Neuronal stem cell (in vitro differentiated cells): ENCODE data around the gene WDR82.

ENCODE experiments used
- DNase-seq: peaks from one replicate; pipeline ENCODE4 v3.0.0-alpha.2; 2013; ENCODE audit warnings: low spot score
- H2AFZ ChIP-seq: one replicate; pipeline ENCODE4 v1.6.1; 2013; ENCODE audit warnings: mild to moderate bottlenecking, low read length, inconsistent platforms
- H2AK5ac ChIP-seq: 2 replicates; pipeline ENCODE4 v1.6.1; 2013; ENCODE audit warnings: low read depth, mild to moderate bottlenecking, inconsistent platforms, low read length, moderate library complexity, mixed read lengths
- H2BK120ac ChIP-seq: 2 replicates; pipeline ENCODE4 v1.6.1; 2013; ENCODE audit warnings: low read depth, mild to moderate bottlenecking, inconsistent platforms, low read length, moderate library complexity, mixed read lengths
- H2BK12ac ChIP-seq: one replicate; pipeline ENCODE4 v1.6.1; 2013; ENCODE audit warnings: low read length, inconsistent platforms
- H2BK15ac ChIP-seq: 2 replicates; pipeline ENCODE4 v1.6.1; 2013; ENCODE audit warnings: mild to moderate bottlenecking, low read length, inconsistent platforms, mixed read lengths
- H2BK5ac ChIP-seq: one replicate; pipeline ENCODE4 v1.6.1; 2013; ENCODE audit warnings: inconsistent platforms, mild to moderate bottlenecking, low read length, moderate library complexity
- H3K14ac ChIP-seq: one replicate; pipeline ENCODE4 v1.6.1; 2013; ENCODE audit warnings: low read length, inconsistent platforms
- H3K18ac ChIP-seq: 2 replicates; pipeline ENCODE4 v1.6.1; 2013; ENCODE audit warnings: low read length, inconsistent platforms
- H3K23ac ChIP-seq: 2 replicates; pipeline ENCODE4 v1.6.1; 2013; ENCODE audit warnings: low read depth, mild to moderate bottlenecking, mixed read lengths, low read length, inconsistent platforms; ENCODE audit not compliant: poor library complexity
- H3K27ac ChIP-seq: replicated peaks from 3 replicates; pipeline ENCODE4 v1.5.1; 2013; ENCODE audit warnings: low read length, inconsistent platforms
- H3K27me3 ChIP-seq, 3 experiments: 2 replicates each; pipeline ENCODE4 v1.6.1; 2013; ENCODE audit warnings: low read length in 3 of 3, mild to moderate bottlenecking in 2 of 3, inconsistent platforms in 1 of 3, low read depth in 1 of 3, mixed read lengths in 1 of 3, moderate library complexity in 1 of 3; ENCODE audit not compliant: control insufficient read depth in 3 of 3, insufficient read depth in 3 of 3
- H3K36me3 ChIP-seq, 2 donors: replicated peaks in 1 of 2; 2 replicates each; pipeline ENCODE4 v1.6.1; 2013; ENCODE audit warnings: low read length in 2 of 2; ENCODE audit not compliant: control insufficient read depth in 2 of 2, insufficient read depth in 2 of 2
- H3K4ac ChIP-seq: 2 replicates; pipeline ENCODE4 v1.6.1; 2013; ENCODE audit warnings: inconsistent platforms, mild to moderate bottlenecking, low read length, moderate library complexity
- H3K4me1 ChIP-seq, 2 donors: 1 replicate in 1 of 2; 2 replicates in 1 of 2; pipeline ENCODE4 v1.6.1; 2013; ENCODE audit warnings: low read length in 2 of 2, low read depth in 1 of 2; ENCODE audit not compliant: control insufficient read depth in 2 of 2, insufficient read depth in 1 of 2
- H3K4me2 ChIP-seq: one replicate; pipeline ENCODE4 v1.6.1; 2013; ENCODE audit warnings: mild to moderate bottlenecking, low read length, inconsistent platforms; ENCODE audit not compliant: insufficient read depth, poor library complexity, severe bottlenecking
- H3K4me3 ChIP-seq, 2 donors: 2 replicates each; pipeline ENCODE4 v1.5.1; 2013; ENCODE audit warnings: low read length in 2 of 2, mild to moderate bottlenecking in 2 of 2, inconsistent platforms in 1 of 2, moderate library complexity in 1 of 2
- H3K79me1 ChIP-seq: one replicate; pipeline ENCODE4 v1.6.1; 2013; ENCODE audit warnings: low read depth, mild to moderate bottlenecking, inconsistent platforms, low read length, moderate library complexity
- H3K9ac ChIP-seq: one replicate; pipeline ENCODE4 v1.6.1; 2013; ENCODE audit warnings: mild to moderate bottlenecking, low read depth, low read length, inconsistent platforms; ENCODE audit not compliant: poor library complexity
- H3K9me3 ChIP-seq, 2 donors: replicated peaks in 1 of 2; 2 replicates each; pipeline versions ENCODE3 to v1.6.1; 2013; ENCODE audit warnings: low read length in 2 of 2, mild to moderate bottlenecking in 2 of 2, inconsistent platforms in 1 of 2, low read depth in 1 of 2, mixed read lengths in 1 of 2, moderate library complexity in 1 of 2; ENCODE audit not compliant: control insufficient read depth in 2 of 2, insufficient read depth in 1 of 2
- H4K8ac ChIP-seq: one replicate; pipeline ENCODE4 v1.6.1; 2013; ENCODE audit warnings: low read depth, mild to moderate bottlenecking, inconsistent platforms, low read length, moderate library complexity
- H4K91ac ChIP-seq: one replicate; pipeline ENCODE4 v1.6.1; 2013; ENCODE audit warnings: low read length, low read depth, mild to moderate bottlenecking, inconsistent platforms; ENCODE audit not compliant: poor library complexity
- WGBS, 2 donors: extraction: QIAGEN DNeasy Blood & Tissue Kit; methylation state at CpG; one replicate each; pipeline ENCODE4 v1.1.7; 2013; ENCODE audit warnings: missing lambda C conversion rate in 2 of 2, mixed read lengths in 1 of 2; ENCODE audit not compliant: insufficient read length in 2 of 2, insufficient replicate concordance in 1 of 2; ENCODE audit errors: extremely low coverage in 2 of 2; 5-methylcytosine and 5-hydroxymethylcytosine counted together

The WDR82 gene

GRCh38 chr3:52246728-52247408, 31.6 kb downstream of the WDR82 start:
- Histone ChIP-seq H2AFZ (no peak overlapping the region), H3K4me3 (no peak overlapping the region), H3K27ac (no peak overlapping the region), H3K4me2 (no peak overlapping the region), H3K4ac (no peak overlapping the region), H3K79me1 (no peaks in the 10 kb centered on the region), H3K14ac (no peak overlapping the region), H3K4me1 (peaks cover 0 to 5% of the 10 kb centered on the region in 2 donors), H2BK12ac (no peak overlapping the region), H2BK5ac (peak overlapping the region; percentile 10), H3K9ac (no peak overlapping the region), H2BK120ac (no peak overlapping the region), H2BK15ac (no peak overlapping the region), H2AK5ac (peak overlapping the region; percentile 48), H3K23ac (peak overlapping the region; percentile 86), H3K36me3 (peaks cover 4 to 31% of the 10 kb centered on the region in 2 donors), H3K9me3 (peaks cover 4 to 7% of the 10 kb centered on the region in 2 donors), H4K91ac (no peak overlapping the region), H3K27me3 (peaks cover 0 to 26% (median 0%) of the 10 kb centered on the region in 3 experiments), H3K18ac (no peak overlapping the region), H4K8ac (no peak overlapping the region)
- WGBS, 2 donors: no CpG with 5 or more reads among the region's 14 CpGs
- no peak for DNase-seq

- Histone ChIP-seq H2BK120ac (no peak overlapping the region), H2BK5ac (no peak overlapping the region), H3K23ac (no peak overlapping the region), H3K4me3 (peak overlapping the region in 1 of 2 donors; percentile 78), H3K14ac (no peak overlapping the region), H2AFZ (peak overlapping the region; percentile 21), H4K91ac (no peak overlapping the region), H3K9me3 (peaks cover 4 to 7% of the 10 kb centered on the region in 2 donors), H4K8ac (no peak overlapping the region), H3K4ac (no peak overlapping the region), H2BK15ac (no peak overlapping the region), H3K4me1 (peaks cover 0 to 5% of the 10 kb centered on the region in 2 donors), H3K79me1 (no peaks in the 10 kb centered on the region), H3K18ac (peak overlapping the region; percentile 76), H3K4me2 (peak overlapping the region; percentile 82), H3K36me3 (peaks cover 4 to 25% of the 10 kb centered on the region in 2 donors), H3K9ac (no peak overlapping the region), H2BK12ac (no peak overlapping the region), H2AK5ac (no peak overlapping the region), H3K27me3 (peaks cover 0 to 26% (median 0%) of the 10 kb centered on the region in 3 experiments), H3K27ac (no peak overlapping the region)
- WGBS, 2 donors: no CpG with 5 or more reads among the region's 8 CpGs
- no peak for DNase-seq
These were observed 32.2 kb downstream of the WDR82 start for GRCh38 chr3:52246264-52246620.

DNA sequence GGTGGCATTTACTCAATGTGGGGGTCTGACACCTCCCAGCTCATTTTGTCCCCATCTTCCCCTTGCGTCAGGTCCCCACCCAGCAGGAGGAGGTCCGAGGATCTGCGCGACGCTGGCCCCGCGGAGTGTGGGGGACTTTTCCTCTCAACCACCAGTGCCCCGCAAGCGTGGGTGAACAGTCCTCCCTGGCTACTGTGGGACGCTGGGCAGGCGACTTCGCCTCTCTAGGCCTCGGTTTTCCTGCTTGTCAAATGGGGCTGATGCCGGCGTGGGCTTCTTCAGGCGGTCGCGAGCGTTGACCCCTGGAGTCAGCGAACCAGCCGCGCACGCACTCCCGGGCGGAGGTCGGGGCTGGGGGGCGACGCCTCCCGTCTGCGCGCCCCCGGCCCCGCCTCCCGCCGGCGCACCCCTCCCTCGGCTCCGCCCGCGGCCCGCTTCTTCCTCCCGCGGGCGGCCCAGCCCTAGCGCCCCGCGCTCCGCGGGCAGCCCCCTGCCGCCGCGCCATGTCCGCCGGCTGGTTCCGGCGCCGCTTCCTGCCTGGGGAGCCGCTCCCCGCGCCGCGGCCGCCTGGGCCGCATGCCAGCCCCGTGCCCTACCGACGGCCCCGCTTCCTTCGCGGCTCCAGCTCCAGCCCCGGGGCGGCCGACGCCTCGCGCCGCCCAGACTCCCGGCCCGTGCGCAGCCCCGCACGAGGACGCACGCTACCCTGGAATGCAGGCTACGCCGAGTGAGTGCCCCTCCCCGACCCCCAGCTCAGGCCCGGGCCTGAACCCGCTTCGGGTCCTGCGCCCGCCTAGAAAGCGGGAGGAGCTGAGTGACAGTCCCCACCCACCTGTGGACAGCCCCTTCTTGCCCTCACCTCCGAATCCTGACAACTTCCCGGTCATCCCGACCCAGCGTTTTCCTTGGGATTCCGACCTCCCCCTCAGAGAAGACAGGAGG, 32.9 kb downstream of the WDR82 start, which contains the start of gene PPM1M:
Gene PPM1M, plus strand, starts transcription at position 438 of the 942 bp plus-strand sequence. Its CDS starts 66 bp downstream, at position 504.
- H3K4me2 ChIP-seq: peak within 1 kb of the TSS; percentile 82
- DNase-seq: peak; percentile 45

More for the DNA sequence above, 32.9 kb downstream of the WDR82 start, which contains the start of gene PPM1M:
- no peak within 1 kb of the TSS for H4K8ac ChIP-seq
- H3K79me1 ChIP-seq: no peaks in the 10 kb centered on the region
- no peak within 1 kb of the TSS for H3K27ac ChIP-seq
- H3K18ac ChIP-seq: peak within 1 kb of the TSS; percentile 86
- no peak within 1 kb of the TSS for H2BK120ac ChIP-seq
- H2AFZ ChIP-seq: peak within 1 kb of the TSS; percentile 21
- H2BK15ac ChIP-seq: peak within 1 kb of the TSS; percentile 63
- peak within 1 kb of the TSS; percentile 66 for H2BK12ac ChIP-seq
- H3K4me1 ChIP-seq: peaks cover 0 to 5% of the 10 kb centered on the region in 2 donors
- peaks cover 4 to 7% of the 10 kb centered on the region in 2 donors for H3K9me3 ChIP-seq
- H2AK5ac ChIP-seq: no peak within 1 kb of the TSS
- H3K14ac ChIP-seq: peak within 1 kb of the TSS; percentile 58
- peak within 1 kb of the TSS in 1 of 2 donors; percentile 78 for H3K4me3 ChIP-seq
- peak within 1 kb of the TSS; percentile 79 for H3K9ac ChIP-seq
- H3K4ac ChIP-seq: peak within 1 kb of the TSS; percentile 53
- WGBS, 2 donors: no CpG with 5 or more reads among the region's 98 CpGs
- H3K27me3 ChIP-seq: peaks cover 0 to 26% (median 0%) of the 10 kb centered on the region in 3 experiments
- H3K36me3 ChIP-seq: peaks cover 4 to 19% of the 10 kb centered on the region in 2 donors
- H4K91ac ChIP-seq: no peak within 1 kb of the TSS
- H2BK5ac ChIP-seq: peak within 1 kb of the TSS; percentile 10
- peak within 1 kb of the TSS; percentile 86 for H3K23ac ChIP-seq
